SK-N-MC (cell line): ENCODE measurements around the gene LRRC10B.

ENCODE experiments used
- EZH2 ChIP-seq: fragments of 200-600 bp; sonication (generic); IDR thresholded peaks from one replicate; pipeline ENCODE4 v1.6.1; 2017; ENCODE audit warnings: antibody characterized with exemption
- POLR2AphosphoS5 ChIP-seq: IDR thresholded peaks from 2 replicates; pipeline ENCODE4 v1.6.1; 2012; ENCODE audit warnings: mild to moderate bottlenecking, low read depth, low read length, borderline replicate concordance

DNA sequence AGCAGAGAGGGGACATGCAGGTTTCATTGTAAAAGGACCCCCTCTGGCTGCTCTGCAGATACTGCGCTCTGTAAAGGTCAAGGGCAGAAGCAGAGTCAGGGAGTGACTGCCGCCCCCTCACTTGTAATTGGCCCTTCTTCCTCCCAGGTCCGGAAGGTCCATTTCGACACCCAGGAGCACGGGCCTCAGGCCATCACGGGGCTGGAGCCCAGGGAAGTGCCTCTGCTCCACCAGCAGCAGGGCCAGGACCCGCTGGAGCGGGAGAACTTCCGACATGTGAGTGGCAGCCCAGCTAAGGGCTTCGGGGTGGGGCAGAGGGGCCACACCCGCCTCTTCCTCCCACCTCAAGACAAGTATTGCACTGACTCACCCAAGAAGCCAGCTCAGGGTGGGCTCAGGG lies 24.0 kb upstream of the LRRC10B start:
- no peak for TF ChIP-seq POLR2AphosphoS5
- no peak for TF ChIP-seq EZH2
